IMR-90 (cell line): ENCODE results near the gene CCDC102A. TPM values are rescaled to one million over a fixed set of nuclear protein-coding genes. Genes with fewer than 3 reads are reported as not detected.

ENCODE experiments used
- ATAC-seq: fragments of 200-7000 bp; cut with Tn5 transposase; 2 replicates; pipeline ENCODE4 v1.9.1; 2020; ENCODE audit warnings: low read depth, mild to moderate bottlenecking, moderate library complexity
- BruUV-seq: library from RNA; stranded (reverse); fragments of 400-500 nt; replicated peaks from 2 replicates; lab custom pipeline; 2021; lab: Mats Ljungman, UMichigan
- CTCF ChIA-PET: fragments of 300-600 bp; formaldehyde crosslinking; extraction: SDS; loops from one replicate; lab custom pipeline; 2021; ENCODE audit warnings: antibody characterized with exemption; lab: Yijun Ruan, JAX
- POLR2A ChIA-PET: fragments of 300-600 bp; sonication (Branson Sonifier 250); formaldehyde crosslinking; loops from one replicate; lab custom pipeline; 2022; ENCODE audit warnings: antibody characterized with exemption; ENCODE audit not compliant: unreplicated experiment; lab: Charles Lee
- DNase-seq: peaks from one replicate; pipeline ENCODE4 v3.0.0; 2013
- H2AFZ ChIP-seq: replicated peaks from 2 replicates; pipeline ENCODE3; 2013; ENCODE audit warnings: low read length, mild to moderate bottlenecking; ENCODE audit not compliant: poor library complexity
- H2AK5ac ChIP-seq: 2 replicates; pipeline ENCODE4 v1.6.1; 2013; ENCODE audit warnings: low read depth, low read length, inconsistent platforms
- H2AK9ac ChIP-seq: replicated peaks from 2 replicates; pipeline ENCODE3; 2013; ENCODE audit warnings: mild to moderate bottlenecking, low read depth, low read length, moderate library complexity; ENCODE audit not compliant: poor library complexity
- H2BK120ac ChIP-seq: 2 replicates; pipeline ENCODE4 v1.6.1; 2013; ENCODE audit warnings: low read depth, low read length, inconsistent platforms
- H2BK15ac ChIP-seq: 3 replicates; pipeline ENCODE4 v1.6.1; 2013; ENCODE audit warnings: low read depth, low read length, inconsistent platforms
- H2BK20ac ChIP-seq: 2 replicates; pipeline ENCODE4 v1.6.1; 2013; ENCODE audit warnings: low read depth, mild to moderate bottlenecking, inconsistent platforms, low read length, moderate library complexity
- H2BK5ac ChIP-seq: 2 replicates; pipeline ENCODE4 v1.6.1; 2013; ENCODE audit warnings: mild to moderate bottlenecking, low read depth, low read length, inconsistent platforms; ENCODE audit not compliant: poor library complexity, severe bottlenecking
- H3K14ac ChIP-seq: replicated peaks from 2 replicates; pipeline ENCODE4 v1.6.1; 2013; ENCODE audit warnings: low read depth, low read length, inconsistent platforms
- H3K18ac ChIP-seq: 2 replicates; pipeline ENCODE4 v1.6.1; 2013; ENCODE audit warnings: low read depth, low read length, control low read depth
- H3K23ac ChIP-seq: 2 replicates; pipeline ENCODE4 v1.6.1; 2013; ENCODE audit warnings: low read depth, low read length, inconsistent platforms
- H3K27ac ChIP-seq: 2 replicates; pipeline ENCODE4 v1.5.1; 2013; ENCODE audit warnings: mild to moderate bottlenecking, control low read depth, low read length; ENCODE audit not compliant: insufficient read depth
- H3K27me3 ChIP-seq: 2 replicates; pipeline ENCODE4 v1.6.1; 2013; ENCODE audit warnings: low read length; ENCODE audit not compliant: control insufficient read depth, insufficient read depth
- H3K36me3 ChIP-seq: 2 replicates; pipeline ENCODE4 v1.6.1; 2013; ENCODE audit warnings: low read length, mixed read lengths; ENCODE audit not compliant: control insufficient read depth, insufficient read depth
- H3K4ac ChIP-seq: 2 replicates; pipeline ENCODE4 v1.6.1; 2013; ENCODE audit warnings: low read depth, low read length, inconsistent platforms
- H3K4me1 ChIP-seq: 2 replicates; pipeline ENCODE4 v1.6.1; 2013; ENCODE audit warnings: low read length, mixed read lengths; ENCODE audit not compliant: control insufficient read depth, insufficient read depth
- H3K4me2 ChIP-seq: 2 replicates; pipeline ENCODE4 v1.6.1; 2013; ENCODE audit warnings: low read depth, mild to moderate bottlenecking, control low read depth, low read length, moderate library complexity
- H3K4me3 ChIP-seq: 2 replicates; pipeline ENCODE4 v1.5.1; 2013; ENCODE audit warnings: low read depth, mild to moderate bottlenecking, control low read depth, low read length, moderate library complexity; ENCODE audit not compliant: insufficient read depth
- H3K56ac ChIP-seq: 2 replicates; pipeline ENCODE4 v1.6.1; 2013; ENCODE audit warnings: low read length, inconsistent platforms; ENCODE audit not compliant: insufficient read depth; ENCODE audit errors: extremely low read depth
- H3K79me1 ChIP-seq, 2 experiments: 2 replicates each; pipeline ENCODE4 v1.6.1; 2013; ENCODE audit warnings: low read length in 2 of 2, inconsistent platforms in 1 of 2, low read depth in 1 of 2
- H3K9ac ChIP-seq: 2 replicates; pipeline ENCODE4 v1.6.1; 2013; ENCODE audit warnings: low read depth, low read length, control low read depth
- H3K9me1 ChIP-seq: 2 replicates; pipeline ENCODE4 v1.6.1; 2013; ENCODE audit warnings: low read length, inconsistent platforms; ENCODE audit not compliant: insufficient read depth
- H3K9me3 ChIP-seq: 2 replicates; pipeline ENCODE4 v1.6.1; 2013; ENCODE audit warnings: low read length; ENCODE audit not compliant: control insufficient read depth, insufficient read depth
- H4K20me1 ChIP-seq: 2 replicates; pipeline ENCODE4 v1.6.1; 2013; ENCODE audit warnings: low read length, inconsistent platforms; ENCODE audit not compliant: insufficient read depth
- H4K5ac ChIP-seq: 2 replicates; pipeline ENCODE4 v1.6.1; 2013; ENCODE audit warnings: mild to moderate bottlenecking, low read depth, low read length, control low read depth
- H4K8ac ChIP-seq, 2 experiments: 2 replicates each; pipeline ENCODE4 v1.6.1; 2013; ENCODE audit warnings: low read depth in 2 of 2, low read length in 2 of 2, control low read depth in 1 of 2, inconsistent platforms in 1 of 2
- H4K91ac ChIP-seq: 2 replicates; pipeline ENCODE4 v1.6.1; 2013; ENCODE audit warnings: low read depth, low read length, inconsistent platforms; ENCODE audit not compliant: insufficient read depth
- BHLHE40 ChIP-seq: fragments of 150-350 bp; IDR thresholded peaks from 2 replicates; pipeline ENCODE4 v1.6.1; 2016; ENCODE audit warnings: mild to moderate bottlenecking, low read depth, low read length
- CEBPB ChIP-seq: IDR thresholded peaks from 2 replicates; pipeline ENCODE4 v1.6.1; 2012; ENCODE audit warnings: low read depth, low read length, improper control_type of control experiment
- CHD1 ChIP-seq: IDR thresholded peaks from 2 replicates; pipeline ENCODE4 v1.6.1; 2012; ENCODE audit warnings: low read depth, low read length, improper control_type of control experiment
- CTCF ChIP-seq: conservative IDR thresholded peaks from 2 replicates; pipeline ENCODE4 v1.5.1; 2012; ENCODE audit warnings: mild to moderate bottlenecking, low read depth, low read length, improper control_type of control experiment
- ELK1 ChIP-seq: fragments of 150-350 bp; IDR thresholded peaks from 2 replicates; pipeline ENCODE4 v1.6.1; 2016; ENCODE audit warnings: low read depth, mild to moderate bottlenecking, low read length, moderate library complexity, borderline replicate concordance
- FOS ChIP-seq: fragments of 150-350 bp; IDR thresholded peaks from 2 replicates; pipeline ENCODE4 v1.6.1; 2016; ENCODE audit warnings: low read depth, low read length
- MAFK ChIP-seq: IDR thresholded peaks from 2 replicates; pipeline ENCODE4 v1.6.1; 2012; ENCODE audit warnings: low read depth, low read length, improper control_type of control experiment
- MAZ ChIP-seq: IDR thresholded peaks from 2 replicates; pipeline ENCODE4 v1.6.1; 2012; ENCODE audit warnings: low read depth, mild to moderate bottlenecking, low read length, improper control_type of control experiment, moderate library complexity, borderline replicate concordance
- MXI1 ChIP-seq: IDR thresholded peaks from 2 replicates; pipeline ENCODE4 v1.6.1; 2012; ENCODE audit warnings: low read depth, mild to moderate bottlenecking, low read length, moderate library complexity, borderline replicate concordance
- NFE2L2 ChIP-seq: fragments of 150-350 bp; IDR thresholded peaks from 2 replicates; pipeline ENCODE4 v1.6.1; 2016; ENCODE audit warnings: low read depth, mild to moderate bottlenecking, low read length
- POLR2A ChIP-seq: IDR thresholded peaks from 2 replicates; pipeline ENCODE4 v1.6.1; 2012; ENCODE audit warnings: mild to moderate bottlenecking, low read depth, low read length
- RAD21 ChIP-seq: IDR thresholded peaks from 2 replicates; pipeline ENCODE4 v1.6.1; 2012; ENCODE audit warnings: low read length, improper control_type of control experiment
- RCOR1 ChIP-seq: IDR thresholded peaks from 2 replicates; pipeline ENCODE4 v1.6.1; 2012; ENCODE audit warnings: mild to moderate bottlenecking, low read length, improper control_type of control experiment; ENCODE audit not compliant: insufficient replicate concordance
- RFX5 ChIP-seq: IDR thresholded peaks from 2 replicates; pipeline ENCODE4 v1.8.0; 2012; ENCODE audit warnings: low read depth, mild to moderate bottlenecking, low read length, moderate library complexity
- SMC3 ChIP-seq: fragments of 150-350 bp; IDR thresholded peaks from 2 replicates; pipeline ENCODE4 v1.6.1; 2016; ENCODE audit warnings: low read depth, mild to moderate bottlenecking, antibody characterized with exemption, low read length, moderate library complexity
- USF2 ChIP-seq: fragments of 150-350 bp; IDR thresholded peaks from 2 replicates; pipeline ENCODE4 v1.6.1; 2017; ENCODE audit warnings: mild to moderate bottlenecking, antibody characterized with exemption, low read length, low read depth
- WGBS, 2 experiments: methylation state at CpG; one replicate each; pipeline versions ENCODE4 v1.1.5 to v1.1.7; 2013; ENCODE audit warnings: missing lambda C conversion rate in 2 of 2; ENCODE audit not compliant: insufficient read length in 1 of 2; ENCODE audit errors: extremely low coverage in 2 of 2; 5-methylcytosine and 5-hydroxymethylcytosine counted together
- dilution Hi-C: fragments of 300-500 bp; cut with HindIII; formaldehyde crosslinking; loops from one replicate; pipeline ENCODE4 v1.14.3; 2018; ENCODE audit warnings: low sequenced_read_pairs; ENCODE audit not compliant: unreplicated experiment
- in situ Hi-C: fragments of 300-500 bp; cut with MboI; formaldehyde crosslinking; loops from 3 replicates; pipeline ENCODE4 v1.14.3; 2019; ENCODE audit warnings: low sequenced_read_pairs, inconsistent platforms, mixed read lengths
- intact Hi-C: fragments of 100-400 bp; cut with micrococcal nuclease; formaldehyde crosslinking; loops from 2 replicates; pipeline ENCODE4 v1.10.0; 2022
- polyA plus RNA-seq, 3 experiments: library from polyadenylated mRNA; depleted of rRNA; stranded (reverse); fragments of >200 nt; gene quantifications; 2 replicates each; pipeline ENCODE4 v1.2.3, GENCODE V29; 2012; ENCODE audit warnings: low replicate concordance in 1 of 3
- total RNA-seq: library from RNA; depleted of rRNA; stranded (reverse); fragments of >200 nt; gene quantifications from 2 replicates; pipeline ENCODE4 v1.2.3, GENCODE V29; 2012

The CCDC102A gene
- total and polyA plus RNA-seq, 2 of the 4 experiments (the other 2 are of a cell fraction) = 5.4 to 8.5 TPM

GRCh38 chr16:57504001-57504400 lies 32.4 kb downstream of the CCDC102A start:
- Histone ChIP-seq H3K4ac (no peak overlapping the region), H3K14ac (no peak overlapping the region), H4K5ac (no peak overlapping the region), H3K18ac (no peak overlapping the region), H3K9me1 (no peaks in the 10 kb centered on the region), H4K20me1 (no peaks in the 10 kb centered on the region), H3K4me1 (no peaks in the 10 kb centered on the region), H4K8ac (no peak overlapping the region), H2BK15ac (no peak overlapping the region), H2AK5ac (no peak overlapping the region), H3K4me3 (no peak overlapping the region), H3K9ac (no peak overlapping the region), H3K36me3 (no peaks in the 10 kb centered on the region), H2BK120ac (no peak overlapping the region), H4K91ac (no peak overlapping the region), H3K9me3 (no peaks in the 10 kb centered on the region), H3K23ac (no peak overlapping the region), H3K27me3 (peaks cover 69% of the 10 kb centered on the region), H2BK20ac (no peak overlapping the region), H2BK5ac (no peak overlapping the region), H3K79me1 (no peaks in the 10 kb centered on the region), H3K56ac (no peak overlapping the region), H3K27ac (no peak overlapping the region), H2AK9ac (no peak overlapping the region), H2AFZ (no peak overlapping the region), H3K4me2 (no peak overlapping the region)
- 30% methylated on average over 3 of the region's 6 CpGs; no CpG with 5 or more reads in 1 of the 2 experiments for WGBS, 2 experiments
- DNase-seq = no peak
- intact Hi-C loops (no loop called here), dilution Hi-C loops (no loop called here), in situ Hi-C loops (no loop called here)
- ChIA-PET CTCF (interaction anchor here (0.7 kb wide), 1 partner anchor 919 kb away, joined by 3 read pairs; no protein-coding TSS in a partner anchor), POLR2A (no interaction called here)
- ATAC-seq = no peak
- BruUV-seq = no TSS peak
- TF ChIP-seq POLR2A (no peak), ELK1 (no peak), RFX5 (no peak), RAD21 (no peak), MAZ (no peak), SMC3 (no peak), CEBPB (no peak), RCOR1 (no peak), FOS (no peak), NFE2L2 (no peak), BHLHE40 (no peak), CHD1 (no peak), USF2 (no peak), MXI1 (no peak), MAFK (no peak), CTCF (no peak)
